DOHH2 (cell line): Measurements from ENCODE around the gene SLC29A2.

Experiments used
- H3F3A ChIP-seq: fragments of 200-600 bp; sonication (generic), shearing (Covaris generic); 2 replicates; pipeline ENCODE4 v1.6.0; 2016; ENCODE audit warnings: antibody characterized with exemption, mild to moderate bottlenecking; ENCODE audit not compliant: control insufficient read depth, insufficient read depth
- H3K27ac ChIP-seq: fragments of 200-600 bp; sonication (generic); 2 replicates; pipeline ENCODE4 v1.5.1; 2014; ENCODE audit warnings: low read depth, mild to moderate bottlenecking, low read length, moderate library complexity
- H3K27me3 ChIP-seq: fragments of 200-600 bp; sonication (generic); 2 replicates; pipeline ENCODE4 v1.6.1; 2014; ENCODE audit warnings: mild to moderate bottlenecking, low read length, mixed read lengths; ENCODE audit not compliant: control insufficient read depth
- H3K36me3 ChIP-seq: fragments of 200-600 bp; sonication (generic); 2 replicates; pipeline ENCODE4 v1.6.1; 2014; ENCODE audit warnings: mild to moderate bottlenecking, low read length, moderate library complexity, mixed read lengths; ENCODE audit not compliant: control insufficient read depth
- H3K4me1 ChIP-seq: fragments of 200-600 bp; sonication (generic); 2 replicates; pipeline ENCODE4 v1.6.1; 2014; ENCODE audit warnings: mild to moderate bottlenecking, low read length, mixed read lengths; ENCODE audit not compliant: control insufficient read depth
- H3K4me2 ChIP-seq: fragments of 200-600 bp; sonication (generic); 2 replicates; pipeline ENCODE4 v1.6.0; 2014; ENCODE audit warnings: mild to moderate bottlenecking, low read length, moderate library complexity
- H3K4me3 ChIP-seq: fragments of 200-600 bp; sonication (generic); 2 replicates; pipeline ENCODE4 v1.5.1; 2014; ENCODE audit warnings: mild to moderate bottlenecking, low read length, mixed read lengths
- H3K79me2 ChIP-seq: fragments of 200-600 bp; sonication (generic); 2 replicates; pipeline ENCODE4 v1.6.1; 2014; ENCODE audit warnings: mild to moderate bottlenecking, low read length, mixed read lengths; ENCODE audit not compliant: control insufficient read depth
- H3K9me2 ChIP-seq: fragments of 200-600 bp; sonication (generic); replicated peaks from 2 replicates; pipeline ENCODE4 v1.6.1; 2014; ENCODE audit warnings: mild to moderate bottlenecking, low read length, mixed read lengths; ENCODE audit not compliant: control insufficient read depth
- H3K9me3 ChIP-seq: fragments of 200-600 bp; sonication (generic); 2 replicates; pipeline ENCODE4 v1.6.1; 2014; ENCODE audit warnings: antibody characterized with exemption, low read length, mixed read lengths; ENCODE audit not compliant: control insufficient read depth, insufficient read depth
- H4K20me1 ChIP-seq: fragments of 200-600 bp; sonication (generic); 2 replicates; pipeline ENCODE4 v1.6.0; 2014; ENCODE audit warnings: low read depth, mild to moderate bottlenecking, antibody characterized with exemption, low read length, moderate library complexity; ENCODE audit not compliant: control insufficient read depth, insufficient read depth
- CTCF ChIP-seq: fragments of 200-600 bp; sonication (generic); IDR thresholded peaks from one replicate; pipeline ENCODE4 v1.5.1; 2014; ENCODE audit warnings: antibody characterized with exemption, mild to moderate bottlenecking, low read depth, low read length; ENCODE audit not compliant: poor library complexity, severe bottlenecking
- EZH2phosphoT487 ChIP-seq: fragments of 200-600 bp; sonication (generic); IDR thresholded peaks from 2 replicates; pipeline ENCODE4 v1.6.1; 2017; ENCODE audit warnings: borderline replicate concordance, mild to moderate bottlenecking, antibody characterized with exemption, low read length, moderate library complexity, mixed read lengths

Gene SLC29A2

GRCh38 chr11:66346476-66347424, 24.8 kb downstream of the SLC29A2 start:
- no peaks in the 10 kb centered on the region for H3K9me2 ChIP-seq
- peaks cover 1% of the 10 kb centered on the region for H3K36me3 ChIP-seq
- no peaks in the 10 kb centered on the region for H3K27me3 ChIP-seq
- peak overlapping the region; percentile 95 for H3K4me3 ChIP-seq
- no peaks in the 10 kb centered on the region for H3K9me3 ChIP-seq
- TF ChIP-seq CTCF (no peak), EZH2phosphoT487 (no peak)
- peaks cover 4% of the 10 kb centered on the region; the same call in 1 of the 2 replicates for H4K20me1 ChIP-seq
- peaks cover 40% of the 10 kb centered on the region for H3K4me1 ChIP-seq
- peaks cover 17% of the 10 kb centered on the region for H3F3A ChIP-seq
- H3K4me2 ChIP-seq = peak overlapping the region; percentile 90
- peak overlapping the region; percentile 33; the same call in 1 of the 2 replicates for H3K27ac ChIP-seq
- H3K79me2 ChIP-seq = peaks cover 36% of the 10 kb centered on the region

- TF ChIP-seq EZH2phosphoT487 = no peak
- TF ChIP-seq CTCF = no peak
- Histone ChIP-seq H3K36me3 (peaks cover 15% of the 10 kb centered on the region), H3K79me2 (peaks cover 36% of the 10 kb centered on the region), H3K4me3 (peak overlapping the region; percentile 95), H3F3A (peaks cover 17% of the 10 kb centered on the region), H3K4me2 (peak overlapping the region; percentile 90), H3K9me2 (no peaks in the 10 kb centered on the region), H3K27ac (peak overlapping the region; percentile 28; the same call in 1 of the 2 replicates), H4K20me1 (peaks cover 4% of the 10 kb centered on the region; the same call in 1 of the 2 replicates), H3K4me1 (peaks cover 40% of the 10 kb centered on the region), H3K27me3 (no peaks in the 10 kb centered on the region), H3K9me3 (no peaks in the 10 kb centered on the region)
These were observed 26.3 kb downstream of the SLC29A2 start for GRCh38 chr11:66345316-66345649.

GRCh38 chr11:66344550-66345315, 26.8 kb downstream of the SLC29A2 start, which contains the start of gene BRMS1:
BRMS1 (minus strand) TSS chr11:66345104; CDS start chr11:66342234, 2,870 bp downstream.
- H3F3A ChIP-seq = peaks cover 17% of the 10 kb centered on the region
- peaks cover 36% of the 10 kb centered on the region for H3K79me2 ChIP-seq
- peaks cover 18% of the 10 kb centered on the region for H3K36me3 ChIP-seq
- peak within 1 kb of the TSS; percentile 90 for H3K4me2 ChIP-seq
- H3K9me2 ChIP-seq = no peaks in the 10 kb centered on the region
- H3K4me1 ChIP-seq = peaks cover 40% of the 10 kb centered on the region
- H3K4me3 ChIP-seq = peak within 1 kb of the TSS; percentile 95
- no peaks in the 10 kb centered on the region for H3K27me3 ChIP-seq
- no peaks in the 10 kb centered on the region for H3K9me3 ChIP-seq
- TF ChIP-seq CTCF = peak; percentile 15
- TF ChIP-seq EZH2phosphoT487 = no peak
- H4K20me1 ChIP-seq = peaks cover 4% of the 10 kb centered on the region; the same call in 1 of the 2 replicates
- H3K27ac ChIP-seq = peak within 1 kb of the TSS; percentile 28; the same call in 1 of the 2 replicates
